OCI-LY7 (cell line): ENCODE results near the gene AKAP7.

ENCODE experiments used
- CTCF ChIP-seq: fragments of 200-600 bp; sonication (generic); conservative IDR thresholded peaks from 2 replicates; pipeline ENCODE4 v1.5.1; 2014; ENCODE audit warnings: mild to moderate bottlenecking, antibody characterized with exemption, low read length, moderate library complexity, mixed read lengths
- EZH2phosphoT487 ChIP-seq: fragments of 200-600 bp; sonication (generic); IDR thresholded peaks from 2 replicates; pipeline ENCODE4 v1.6.1; 2018; ENCODE audit warnings: low read depth, borderline replicate concordance, mild to moderate bottlenecking, mixed run types, antibody characterized with exemption, low read length, moderate library complexity, mixed read lengths

- TF ChIP-seq CTCF = no peak
- TF ChIP-seq EZH2phosphoT487 = no peak
These were observed 168.2 kb downstream of the AKAP7 start for GRCh38 chr6:131303338-131303930.
